AG10803 (cell line): Measurements from ENCODE around the gene NRGN.

Experiments used
- DNase-seq: peaks from one replicate; pipeline ENCODE4 v3.0.0; 2010; ENCODE audit warnings: low read depth
- H3K4me3 ChIP-seq: 2 replicates; pipeline ENCODE4 v1.5.1; 2011; ENCODE audit warnings: mild to moderate bottlenecking, low read length, control low read depth
- TF ChIP-seq, protein P1 (sequence below): conservative IDR thresholded peaks from 2 replicates; pipeline ENCODE4 v1.5.1; 2011; ENCODE audit warnings: mild to moderate bottlenecking, low read length, control low read depth, inconsistent platforms

NRGN gene

GRCh38 chr11:124739479-124740276, at the start of gene NRGN:
Gene NRGN (plus strand): TSS chr11:124739942. CDS start chr11:124740085, 143 bp downstream.
- TF ChIP-seq, protein P1, sequence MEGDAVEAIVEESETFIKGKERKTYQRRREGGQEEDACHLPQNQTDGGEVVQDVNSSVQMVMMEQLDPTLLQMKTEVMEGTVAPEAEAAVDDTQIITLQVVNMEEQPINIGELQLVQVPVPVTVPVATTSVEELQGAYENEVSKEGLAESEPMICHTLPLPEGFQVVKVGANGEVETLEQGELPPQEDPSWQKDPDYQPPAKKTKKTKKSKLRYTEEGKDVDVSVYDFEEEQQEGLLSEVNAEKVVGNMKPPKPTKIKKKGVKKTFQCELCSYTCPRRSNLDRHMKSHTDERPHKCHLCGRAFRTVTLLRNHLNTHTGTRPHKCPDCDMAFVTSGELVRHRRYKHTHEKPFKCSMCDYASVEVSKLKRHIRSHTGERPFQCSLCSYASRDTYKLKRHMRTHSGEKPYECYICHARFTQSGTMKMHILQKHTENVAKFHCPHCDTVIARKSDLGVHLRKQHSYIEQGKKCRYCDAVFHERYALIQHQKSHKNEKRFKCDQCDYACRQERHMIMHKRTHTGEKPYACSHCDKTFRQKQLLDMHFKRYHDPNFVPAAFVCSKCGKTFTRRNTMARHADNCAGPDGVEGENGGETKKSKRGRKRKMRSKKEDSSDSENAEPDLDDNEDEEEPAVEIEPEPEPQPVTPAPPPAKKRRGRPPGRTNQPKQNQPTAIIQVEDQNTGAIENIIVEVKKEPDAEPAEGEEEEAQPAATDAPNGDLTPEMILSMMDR: no peak
- peak within 1 kb of the TSS; percentile 55 for H3K4me3 ChIP-seq
- DNase-seq: peak; percentile 76

- TF ChIP-seq, protein P1: no peak
- no peak for DNase-seq
- H3K4me3 ChIP-seq: no peak overlapping the region
These were observed 46.6 kb upstream of the NRGN start for GRCh38 chr11:124693142-124693541.

DNA sequence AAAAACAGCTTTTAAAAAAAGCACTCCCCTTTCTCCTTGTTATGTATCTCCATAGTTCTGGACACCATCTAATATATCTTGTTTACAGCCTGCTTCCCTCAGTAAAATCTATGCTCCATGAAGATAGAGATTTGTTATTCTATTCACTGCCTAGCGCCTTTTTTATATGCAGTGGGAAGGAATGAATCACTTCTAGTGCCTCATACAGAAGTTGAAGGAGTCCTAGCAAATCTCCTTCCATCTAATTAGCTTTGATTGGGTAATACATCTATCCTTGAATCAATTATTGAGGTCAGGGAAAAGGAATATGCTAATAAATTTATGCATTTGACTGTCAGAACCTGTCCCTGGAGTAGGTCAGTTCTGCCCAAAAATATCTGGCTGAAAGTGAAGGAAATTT, 40.2 kb upstream of the NRGN start:
- DNase-seq: no peak
- H3K4me3 ChIP-seq: no peak overlapping the region
- TF ChIP-seq, protein P1: no peak

DNA sequence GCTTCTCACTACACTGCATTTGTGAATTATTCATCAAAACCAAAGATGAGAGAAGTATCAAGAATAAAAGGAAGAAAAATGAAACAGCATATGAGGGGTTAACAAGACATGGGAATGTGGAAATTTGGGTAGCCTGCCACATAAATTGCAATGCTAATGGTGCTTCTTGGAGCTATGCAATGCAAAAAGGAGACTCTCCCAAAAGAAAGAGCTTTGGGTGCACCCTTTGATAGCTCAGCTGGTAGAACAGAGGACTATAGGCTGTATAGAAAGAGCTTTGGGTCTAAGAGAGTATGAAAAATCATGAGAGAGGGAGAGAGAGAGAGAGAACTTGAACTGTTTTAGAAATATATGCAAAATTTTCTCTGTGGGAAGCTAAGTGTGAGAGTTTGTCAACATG, 39.7 kb upstream of the NRGN start:
- TF ChIP-seq, protein P1: no peak
- DNase-seq: no peak
- no peak overlapping the region for H3K4me3 ChIP-seq

GRCh38 chr11:124707829-124708228, 31.9 kb upstream of the NRGN start:
- no peak for DNase-seq
- TF ChIP-seq, protein P1: no peak
- H3K4me3 ChIP-seq: no peak overlapping the region

DNA sequence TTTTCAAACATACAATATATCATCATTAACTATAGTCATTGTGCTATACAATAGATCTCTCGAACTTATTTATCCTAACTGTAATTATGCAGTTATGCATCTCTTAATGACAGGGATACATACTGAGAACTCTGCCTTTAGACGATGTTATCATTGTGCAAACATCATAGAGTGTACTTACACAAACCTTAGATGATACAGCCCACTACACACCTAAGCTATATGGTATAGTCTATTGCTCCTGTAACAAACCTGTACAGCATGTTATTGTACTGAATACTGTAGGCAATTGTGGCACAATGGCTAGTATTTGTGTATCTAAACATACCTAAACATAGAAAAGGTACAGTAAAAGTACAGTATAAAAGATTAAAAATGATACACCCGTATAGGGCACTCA, 27.4 kb upstream of the NRGN start:
- no peak for DNase-seq
- H3K4me3 ChIP-seq: no peak overlapping the region
- TF ChIP-seq, protein P1: no peak

DNA sequence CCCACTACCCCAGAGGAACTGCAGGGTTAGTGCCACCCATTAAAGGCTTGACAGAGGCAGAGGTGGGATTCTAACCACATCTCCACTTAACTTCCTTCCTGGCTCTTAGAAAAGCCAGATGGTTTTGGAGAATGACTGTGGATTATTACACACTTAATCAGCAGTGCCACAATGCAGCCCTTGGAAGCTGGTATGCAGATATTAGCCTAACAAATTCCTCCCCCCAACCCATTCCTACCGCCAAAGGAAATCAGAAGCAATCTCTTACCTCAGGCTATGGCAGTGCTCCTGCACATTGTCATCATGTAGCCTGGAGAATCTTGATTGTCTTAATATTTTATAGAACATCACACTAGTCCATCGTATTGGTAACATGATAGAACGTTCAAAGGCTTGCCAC, 23.2 kb upstream of the NRGN start:
- TF ChIP-seq, protein P1: no peak
- no peak overlapping the region for H3K4me3 ChIP-seq
- peak; percentile 38 for DNase-seq
